8988T (cell line): ENCODE results near the gene MICAL2.

ENCODE experiments used
- DNase-seq: peaks from one replicate; pipeline ENCODE4 v3.0.0; 2011

Gene MICAL2

GRCh38 chr11:12110201-12110713 lies at the start of gene MICAL2:
MICAL2 (plus strand) TSS chr11:12110590; CDS start chr11:12162156, 51,566 bp downstream.
- peak; percentile 97 for DNase-seq

- no peak for DNase-seq
These were observed 48.4 kb upstream of the MICAL2 start for GRCh38 chr11:12061851-12062560.

GRCh38 chr11:12063251-12063650 lies 47.1 kb upstream of the MICAL2 start:
- DNase-seq, result no peak

GRCh38 chr11:12064136-12064953 lies 46.0 kb upstream of the MICAL2 start:
- DNase-seq, result no peak

GRCh38 chr11:12064954-12065280 lies 45.5 kb upstream of the MICAL2 start:
- no peak for DNase-seq

GRCh38 chr11:12066056-12066798 lies 44.2 kb upstream of the MICAL2 start:
- no peak for DNase-seq

GRCh38 chr11:12066799-12067508 lies 43.4 kb upstream of the MICAL2 start:
- no peak for DNase-seq

GRCh38 chr11:12067796-12068357 lies 42.5 kb upstream of the MICAL2 start:
- DNase-seq, result no peak

GRCh38 chr11:12069066-12069676 lies 41.2 kb upstream of the MICAL2 start:
- DNase-seq, result no peak

- no peak for DNase-seq
These were observed 39.7 kb upstream of the MICAL2 start for GRCh38 chr11:12070446-12071267.

- DNase-seq, result no peak
These were observed 38.8 kb upstream of the MICAL2 start for GRCh38 chr11:12071574-12071973.

- DNase-seq, result no peak
These were observed 37.0 kb upstream of the MICAL2 start for GRCh38 chr11:12073436-12073835.

- DNase-seq, result no peak
These were observed 36.5 kb upstream of the MICAL2 start for GRCh38 chr11:12073886-12074285.

GRCh38 chr11:12074529-12075195 lies 35.7 kb upstream of the MICAL2 start:
- DNase-seq, result no peak

- no peak for DNase-seq
These were observed 35.1 kb upstream of the MICAL2 start for GRCh38 chr11:12075291-12075690.

- DNase-seq, result no peak
These were observed 34.3 kb upstream of the MICAL2 start for GRCh38 chr11:12075822-12076821.

- DNase-seq, result no peak
These were observed 33.4 kb upstream of the MICAL2 start for GRCh38 chr11:12076840-12077534.

- no peak for DNase-seq
These were observed 32.7 kb upstream of the MICAL2 start for GRCh38 chr11:12077535-12078280.
